GM19452 (cell line): ENCODE data around the gene GFOD1.

Experiments
- ATAC-seq: cut with Tn5 transposase; IDR thresholded peaks from one replicate; pipeline ENCODE4 v1.9.1; 2021; ENCODE audit not compliant: unreplicated experiment

The GFOD1 gene

DNA sequence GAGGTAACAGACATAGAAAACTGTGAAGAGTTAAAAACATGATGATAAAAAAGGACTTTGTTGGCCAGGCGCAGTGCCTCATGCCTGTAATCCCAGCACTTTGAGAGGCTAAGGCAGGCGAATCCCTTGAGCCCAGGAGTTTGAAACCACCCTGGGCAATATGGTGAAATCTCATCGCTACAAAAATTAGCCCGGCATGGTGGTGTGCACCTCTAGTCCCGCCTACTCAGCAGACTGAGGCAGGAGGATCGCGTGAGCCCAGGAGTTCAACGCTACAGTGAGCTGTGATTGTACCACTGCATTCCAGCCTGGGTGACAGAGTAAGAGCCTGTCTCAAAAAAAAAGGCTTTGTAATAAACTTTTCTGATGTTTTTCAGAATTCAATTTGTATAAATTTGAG lies 60.1 kb downstream of the GFOD1 start:
- ATAC-seq = peak; percentile 32

DNA sequence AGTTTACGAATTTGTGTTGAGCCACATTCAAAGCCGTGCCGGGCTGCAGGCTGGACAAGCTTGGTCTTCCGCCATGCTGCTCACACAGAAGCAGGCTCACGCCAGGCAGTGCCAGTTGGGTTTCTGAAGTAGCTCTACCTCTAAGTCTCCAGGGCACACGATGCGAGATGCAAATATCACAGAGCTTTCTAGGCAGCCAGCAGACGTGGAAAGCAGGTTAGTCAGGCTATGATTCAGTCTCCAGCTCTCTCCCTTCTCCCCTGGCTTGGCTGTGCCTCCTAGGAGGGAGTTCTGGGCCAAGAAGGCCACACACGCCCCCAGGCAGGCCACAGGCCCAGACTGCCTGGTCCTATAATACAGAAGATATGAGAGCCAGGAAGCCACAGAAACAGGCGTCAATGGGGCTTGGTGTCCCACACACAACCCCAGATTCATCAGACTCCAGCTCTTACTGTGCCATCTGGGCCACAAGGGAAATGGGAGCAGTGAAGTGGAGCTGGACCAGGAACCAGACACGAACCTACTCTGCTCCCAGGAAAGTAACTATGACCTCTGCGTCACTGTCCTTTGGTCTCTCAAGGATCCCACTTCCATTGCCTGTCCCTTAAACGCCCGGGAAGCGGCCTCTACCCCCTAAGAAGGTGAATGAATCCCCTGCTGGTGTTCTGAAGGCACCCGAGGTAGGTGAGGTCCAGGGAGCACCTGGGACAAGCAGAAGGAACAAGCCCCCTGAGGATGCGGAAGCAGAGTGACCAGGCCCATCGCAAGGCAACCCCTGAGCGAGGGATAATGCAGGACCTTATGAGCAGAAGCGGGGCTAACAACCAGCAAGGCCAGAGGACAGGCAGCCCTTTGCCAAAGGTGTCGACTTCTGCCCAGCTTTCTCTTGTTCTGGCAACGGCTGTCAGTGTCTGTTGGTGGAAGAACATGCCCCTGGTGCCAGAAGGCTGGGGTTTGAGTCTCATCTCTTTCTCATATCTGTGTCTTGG lies 61.2 kb downstream of the GFOD1 start:
- ATAC-seq = no peak

GRCh38 chr6:13425270-13425873 lies 62.0 kb downstream of the GFOD1 start:
- no peak for ATAC-seq

DNA sequence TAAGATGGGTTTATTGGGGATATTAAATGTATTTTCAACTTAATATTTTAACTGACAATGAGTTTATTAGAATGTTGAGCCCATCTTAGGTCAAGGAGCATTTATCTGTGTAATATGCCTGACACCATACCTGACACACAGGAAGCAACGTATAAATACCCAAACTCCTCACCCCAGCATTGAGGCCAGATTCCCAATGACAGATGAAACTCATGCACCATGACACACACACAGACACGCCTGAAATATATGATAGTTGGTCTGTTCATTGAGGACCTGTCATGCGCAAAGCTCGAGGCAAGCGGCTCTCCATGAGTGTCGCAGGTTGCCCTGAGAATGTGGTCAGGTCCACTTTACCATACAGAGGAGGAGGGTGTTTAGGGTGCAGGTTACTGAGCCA lies 64.1 kb downstream of the GFOD1 start:
- no peak for ATAC-seq

GRCh38 chr6:13422681-13423221 lies 64.6 kb downstream of the GFOD1 start:
- ATAC-seq = no peak

GRCh38 chr6:13421425-13422059 lies 65.9 kb downstream of the GFOD1 start:
- ATAC-seq = no peak

- ATAC-seq = no peak
Observed at GRCh38 chr6:13420269-13420668, 67.1 kb downstream of the GFOD1 start.

GRCh38 chr6:13419422-13420195 lies 67.8 kb downstream of the GFOD1 start:
- ATAC-seq = no peak

DNA sequence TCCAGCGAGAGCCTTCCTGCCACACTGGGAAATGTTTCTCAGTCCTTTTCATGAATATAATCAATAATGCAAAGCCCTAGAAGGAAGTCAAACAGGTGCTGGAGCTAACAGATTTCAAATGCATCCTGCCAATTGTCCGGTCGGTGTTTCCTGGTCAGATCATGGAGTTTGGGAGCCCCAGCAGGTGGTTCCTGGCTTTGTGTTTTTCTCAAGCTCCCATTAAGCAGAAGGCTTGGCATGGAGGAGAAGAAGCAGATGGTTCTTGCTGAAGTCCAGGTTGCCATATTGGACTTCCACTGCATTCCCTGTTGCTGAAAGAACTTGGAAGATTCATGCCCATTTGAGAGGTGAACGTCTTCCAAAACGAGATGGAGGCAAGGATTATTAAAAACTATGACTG lies 68.6 kb downstream of the GFOD1 start:
- no peak for ATAC-seq

DNA sequence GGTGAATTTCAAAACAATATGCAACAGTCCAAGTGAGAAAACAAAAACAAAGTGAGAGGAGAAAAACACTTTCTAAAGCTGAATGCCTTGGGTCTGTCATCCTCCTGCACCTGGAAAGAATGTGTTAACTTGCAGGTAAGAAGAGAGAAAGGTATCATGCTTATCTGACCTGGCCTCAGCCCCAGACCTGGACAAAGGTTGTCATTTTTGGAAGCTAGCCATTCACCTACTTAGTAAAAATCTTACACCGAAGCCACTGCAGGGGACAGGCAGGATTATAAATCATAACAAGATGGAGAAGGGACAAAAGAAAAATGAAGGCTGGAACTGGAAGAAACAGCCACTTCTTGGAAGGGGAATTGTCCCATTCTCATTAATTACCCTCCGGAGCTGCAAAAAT lies 69.4 kb downstream of the GFOD1 start:
- no peak for ATAC-seq

DNA sequence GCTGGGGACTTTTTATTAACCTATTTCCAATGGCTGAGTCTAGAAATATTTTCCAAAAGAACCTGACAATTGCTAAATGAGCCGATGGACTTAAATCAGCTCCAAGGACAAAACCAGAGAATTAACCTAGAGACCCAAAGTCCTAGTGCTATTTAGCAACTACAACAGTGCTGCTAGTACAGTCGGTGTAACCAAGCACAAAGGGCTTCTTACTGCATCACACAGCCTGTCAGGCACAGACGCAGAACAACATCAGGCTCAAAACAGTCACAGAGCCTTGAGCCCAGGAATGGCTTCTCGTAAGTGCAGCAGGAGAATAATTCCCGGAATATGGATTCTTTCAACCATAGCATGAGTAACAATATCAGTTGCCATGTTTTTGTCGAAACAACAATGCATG lies 70.0 kb downstream of the GFOD1 start:
- no peak for ATAC-seq

GRCh38 chr6:13415283-13415682 lies 72.1 kb downstream of the GFOD1 start:
- no peak for ATAC-seq

- no peak for ATAC-seq
Observed at GRCh38 chr6:13413900-13414555, 73.4 kb downstream of the GFOD1 start.

DNA sequence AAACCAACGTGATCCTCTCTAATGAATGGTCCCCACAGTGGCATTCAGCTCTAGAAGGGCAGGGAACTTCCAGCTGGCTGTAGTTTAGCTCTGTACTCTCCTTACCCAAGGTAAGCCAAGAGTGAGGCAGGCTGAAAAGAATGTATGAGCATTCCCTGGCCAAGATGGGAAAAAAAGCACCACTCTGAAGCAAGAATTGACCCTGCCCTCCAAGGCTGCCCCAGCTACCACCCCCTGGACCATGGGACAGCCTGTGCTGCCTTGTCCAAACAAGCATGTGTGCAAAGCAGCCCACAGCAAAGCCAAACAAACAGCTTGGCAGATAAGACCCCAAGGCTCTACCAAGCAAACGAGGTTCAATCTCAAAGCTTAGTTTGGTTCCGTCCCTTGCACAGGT lies 73.9 kb downstream of the GFOD1 start:
- no peak for ATAC-seq

- no peak for ATAC-seq
Observed at GRCh38 chr6:13412639-13413465, 74.5 kb downstream of the GFOD1 start.

- no peak for ATAC-seq
Observed at GRCh38 chr6:13412211-13412610, 75.2 kb downstream of the GFOD1 start.

- no peak for ATAC-seq
Observed at GRCh38 chr6:13411484-13411883, 75.9 kb downstream of the GFOD1 start.

- no peak for ATAC-seq
Observed at GRCh38 chr6:13409991-13410390, 77.4 kb downstream of the GFOD1 start.
